GM12892 (cell line): ENCODE data around the gene CACHD1.

Experiments
- POLR2A ChIP-seq: IDR thresholded peaks from 2 replicates; pipeline ENCODE4 v1.6.1; 2011; ENCODE audit warnings: low read depth, low read length, control low read depth
- POLR2AphosphoS5 ChIP-seq: IDR thresholded peaks from 2 replicates; pipeline ENCODE4 v1.6.1; 2011; ENCODE audit warnings: low read depth, low read length, control low read depth
- TAF1 ChIP-seq: IDR thresholded peaks from 2 replicates; pipeline ENCODE4 v1.6.1; 2011; ENCODE audit warnings: low read depth, mild to moderate bottlenecking, control low read depth, low read length, borderline replicate concordance

DNA sequence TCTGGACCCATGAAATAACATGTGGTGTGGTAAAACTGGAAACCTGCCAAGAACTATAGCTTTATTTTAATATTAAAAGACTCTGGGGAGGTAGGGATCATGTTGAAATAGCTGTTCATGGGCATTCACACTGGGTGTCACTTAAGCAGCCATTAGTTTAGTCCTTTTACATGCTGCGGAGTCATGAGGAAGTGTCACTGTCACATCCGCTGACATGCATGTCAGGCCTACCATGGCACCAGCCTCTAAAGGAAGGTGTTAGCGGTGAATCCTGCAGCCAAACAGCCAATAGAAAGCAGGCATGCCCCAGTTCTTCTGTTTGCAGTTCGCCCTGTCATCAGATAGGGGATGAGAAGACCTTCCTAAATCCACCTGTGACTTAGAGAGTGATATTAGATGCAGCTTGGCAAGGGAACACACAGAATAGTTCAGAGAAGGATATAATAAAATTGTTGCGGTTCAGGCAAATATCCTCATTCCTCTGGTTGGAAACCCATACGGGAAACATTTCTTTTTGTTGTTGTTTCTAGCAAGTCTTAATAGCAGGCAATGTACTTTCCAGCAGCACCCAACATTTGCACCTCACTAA is 100.4 kb downstream of the CACHD1 start:
- no peak for TF ChIP-seq POLR2A
- no peak for TF ChIP-seq TAF1
- TF ChIP-seq POLR2AphosphoS5 = no peak
